Urothelium cell line (cell line): ENCODE data around the gene GRPR.
"Not testable (repeated sequence)": the region's sequence is repeated elsewhere in the genome, so short reads cannot be mapped to it uniquely, and the experiment has no call there.

Experiments
- DNase-seq: peaks from one replicate; pipeline ENCODE4 v3.0.0; 2011; ENCODE audit warnings: low spot score, mixed read lengths
- FAIRE-seq: peaks from 2 replicates; lab custom pipeline; 2011; peaks lifted over from hg19 to GRCh38; lab: Jason Lieb, UNC

The GRPR gene

DNA sequence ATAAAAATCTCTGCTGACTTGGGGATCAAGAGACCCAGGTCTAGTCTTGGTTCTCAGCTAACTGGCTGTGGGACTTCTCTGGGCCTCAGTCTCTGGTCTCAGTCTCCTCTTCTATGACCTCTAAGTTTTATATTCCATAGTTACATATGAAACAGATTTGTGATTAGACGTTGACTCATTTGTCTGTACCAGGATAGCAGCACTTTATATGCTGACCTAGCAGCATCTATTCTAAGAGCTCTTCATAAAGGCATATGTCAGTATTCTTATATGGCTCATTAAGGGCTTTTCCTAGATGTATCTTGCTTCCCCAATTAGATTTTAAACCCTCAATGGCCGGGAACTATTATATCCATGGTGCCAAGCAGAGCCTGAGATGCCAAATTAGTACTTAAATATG is 12.7 kb downstream of the GRPR start:
- FAIRE-seq: no peak
- no peak for DNase-seq

DNA sequence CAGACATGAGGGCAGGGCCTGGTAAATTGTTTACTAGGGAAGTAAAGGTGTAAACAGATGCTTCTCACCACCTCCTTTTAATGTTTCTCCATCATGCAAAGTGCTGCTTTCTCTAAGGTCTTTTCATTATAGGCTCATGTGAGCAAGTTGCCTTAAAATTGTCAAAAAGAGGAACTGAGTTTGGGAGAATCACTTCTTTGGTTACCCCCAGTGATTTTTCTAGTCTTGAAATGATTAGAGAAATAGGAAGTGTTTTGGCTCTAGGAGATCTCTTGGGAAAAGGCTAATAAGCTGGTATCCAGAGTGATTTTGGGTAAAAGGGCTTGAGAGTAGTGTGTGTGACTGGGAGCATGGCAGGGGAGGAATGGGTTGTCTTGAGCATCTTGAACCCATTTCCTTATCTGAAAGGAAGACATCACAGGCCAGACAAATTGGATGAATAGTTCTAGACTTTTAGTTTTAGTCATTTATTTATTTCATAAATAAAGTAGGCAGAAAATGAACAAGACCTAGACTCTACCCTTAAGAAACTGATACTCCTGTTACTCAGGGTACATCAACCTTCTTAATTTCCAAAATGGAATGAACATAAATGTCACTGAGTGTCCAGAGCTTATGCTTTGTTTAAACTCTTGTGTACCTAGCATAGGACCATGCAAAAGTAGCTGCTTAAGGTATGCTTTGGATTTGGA is 14.2 kb downstream of the GRPR start:
- DNase-seq (no peak), FAIRE-seq (no peak)

DNA sequence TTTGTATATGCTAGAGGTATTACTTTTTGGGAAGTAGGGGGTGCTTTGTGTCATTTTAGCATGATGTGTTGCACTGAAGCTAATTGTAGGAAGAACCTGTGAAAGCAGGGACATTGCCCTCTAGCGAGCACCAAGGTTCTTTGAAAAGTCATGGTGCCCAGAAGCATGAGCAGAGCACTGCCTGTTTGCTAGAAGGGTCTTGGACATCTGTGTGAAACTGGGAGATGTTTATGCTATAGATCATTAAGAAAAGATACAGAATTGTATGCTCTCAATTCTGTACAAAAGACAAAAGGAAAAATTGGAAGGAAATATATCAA is 14.7 kb downstream of the GRPR start:
- DNase-seq (no peak), FAIRE-seq (no peak)

DNA sequence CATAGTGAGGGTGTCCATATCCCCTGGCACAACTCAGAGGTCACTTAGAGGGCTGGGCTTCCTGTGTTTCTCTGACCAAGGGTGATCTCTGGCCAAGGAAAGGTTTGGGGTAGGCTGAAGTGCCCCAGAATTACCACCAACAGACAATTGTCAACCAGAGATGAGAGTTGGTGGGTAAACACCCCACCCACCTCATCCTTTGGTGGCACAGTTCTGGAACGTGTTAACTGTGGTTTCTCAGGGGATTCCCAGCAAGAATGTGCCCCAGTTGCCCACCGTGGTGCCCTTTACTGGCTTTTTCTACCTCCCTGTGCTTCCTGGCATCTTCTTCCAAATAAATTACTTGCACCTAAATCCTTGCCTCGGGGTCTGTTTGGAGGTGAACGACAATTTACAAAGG is 17.1 kb downstream of the GRPR start:
- no peak for FAIRE-seq
- no peak for DNase-seq

DNA sequence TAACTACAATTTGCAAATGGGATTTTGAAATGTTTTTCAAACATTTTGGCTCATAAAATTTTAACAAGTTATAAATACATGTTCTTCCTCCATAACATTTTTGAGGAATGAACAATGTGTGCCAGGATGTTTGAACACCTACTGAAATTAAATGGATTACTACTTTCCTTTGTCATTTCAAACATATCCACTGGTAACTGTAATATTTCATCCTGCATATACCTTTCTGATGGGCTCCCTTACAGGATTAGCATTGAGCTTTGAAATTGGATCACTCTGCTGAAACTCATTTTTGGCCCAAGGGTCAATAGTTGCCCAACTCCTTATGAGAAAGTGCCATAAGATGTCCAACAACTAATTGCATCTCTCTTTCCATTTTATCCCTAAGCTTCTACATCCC is 17.6 kb downstream of the GRPR start:
- FAIRE-seq: no peak
- no peak for DNase-seq

DNA sequence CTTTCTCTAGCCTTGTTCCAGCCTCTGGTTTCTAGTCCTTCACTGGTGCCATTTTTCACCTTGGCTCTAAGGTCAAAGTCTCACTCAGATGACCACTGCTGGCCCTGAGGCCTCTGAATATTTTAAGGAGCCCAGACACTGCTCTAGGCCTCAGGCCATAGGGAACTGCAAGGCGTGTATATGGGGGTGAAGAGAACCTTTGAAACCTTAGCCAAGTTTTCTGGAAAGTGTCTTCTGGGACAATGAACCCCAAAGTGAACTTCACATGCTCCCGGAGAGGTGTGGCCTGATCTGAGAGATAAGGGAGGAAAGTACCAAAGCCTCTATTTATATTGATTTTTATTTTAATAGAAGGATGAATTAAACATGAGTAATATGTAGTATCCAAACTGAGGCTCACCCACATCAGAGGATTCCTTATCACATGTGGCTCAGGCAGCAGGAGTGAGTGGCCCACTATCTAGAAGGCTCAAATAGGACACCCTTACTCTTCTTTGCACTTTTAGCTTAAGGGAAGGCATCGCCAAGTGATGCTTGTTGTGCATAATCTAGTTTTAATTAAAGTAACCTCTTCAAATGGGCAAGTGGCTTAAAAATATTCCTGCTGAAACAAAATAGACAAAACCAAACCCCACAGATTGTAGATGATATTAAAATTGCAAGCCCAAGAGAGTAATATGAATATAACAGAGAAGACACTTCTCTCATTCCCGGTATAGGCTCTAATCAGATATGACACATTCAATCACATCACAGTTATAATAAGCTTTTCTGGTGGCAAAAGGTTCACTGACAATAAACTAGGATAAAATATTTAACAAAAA is 18.3 kb downstream of the GRPR start:
- FAIRE-seq: no peak

DNA sequence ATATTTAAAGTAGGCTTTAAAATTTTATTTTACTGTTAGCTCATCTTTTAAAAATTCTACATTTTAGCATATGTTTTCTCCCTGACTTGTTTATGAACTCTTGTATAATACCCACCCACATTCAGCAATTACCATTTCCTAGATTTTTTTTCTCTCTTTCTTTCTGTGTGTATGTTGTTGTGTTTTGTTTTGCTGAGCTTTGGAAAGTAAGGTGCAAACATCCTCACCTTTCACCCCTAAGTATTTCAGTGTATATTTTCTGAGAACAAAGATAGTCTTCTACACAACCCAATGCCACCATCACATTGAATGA is 18.8 kb downstream of the GRPR start:
- DNase-seq: no peak
- no peak for FAIRE-seq

More for the DNA sequence above, 18.3 kb downstream of the GRPR start:
- DNase-seq: no peak

DNA sequence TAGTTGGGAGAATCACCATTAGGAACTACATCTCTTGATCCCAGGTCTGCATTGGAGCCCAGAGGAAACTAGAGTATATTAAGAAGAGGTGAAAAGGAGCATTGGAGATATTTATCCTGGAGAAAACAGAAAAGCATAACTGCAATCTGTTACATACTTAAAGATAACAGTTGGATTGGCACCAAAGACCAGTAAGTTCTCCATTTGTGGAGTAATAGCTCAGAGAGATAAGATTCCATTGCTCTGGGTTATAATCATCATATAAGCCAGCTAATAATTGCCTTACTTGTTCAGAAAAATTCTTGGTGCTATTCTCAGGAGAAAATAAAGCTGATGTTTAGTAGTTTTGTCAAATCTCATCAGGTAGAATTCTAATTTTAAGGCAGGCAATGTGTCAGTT is 20.6 kb downstream of the GRPR start:
- FAIRE-seq: no peak
- no peak for DNase-seq

DNA sequence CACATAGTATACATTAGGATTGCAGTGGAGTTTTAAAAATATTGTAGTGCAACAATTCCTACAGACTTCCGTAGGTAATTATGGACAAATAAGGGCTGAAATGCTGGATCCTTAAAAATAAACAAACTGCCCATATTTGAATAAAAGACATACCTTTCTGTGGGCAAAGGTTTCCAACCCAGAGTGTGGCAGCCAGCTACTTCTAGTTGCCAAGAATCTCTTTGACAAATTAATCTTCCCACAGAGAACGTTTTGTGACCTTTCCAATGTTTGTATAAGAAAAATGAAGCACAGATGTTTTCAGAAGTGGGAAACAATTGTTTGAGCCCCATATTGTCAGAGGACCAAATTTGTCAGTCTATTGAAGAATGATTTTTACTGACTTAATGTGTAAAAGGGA is 21.1 kb downstream of the GRPR start:
- DNase-seq (no peak), FAIRE-seq (no peak)

DNA sequence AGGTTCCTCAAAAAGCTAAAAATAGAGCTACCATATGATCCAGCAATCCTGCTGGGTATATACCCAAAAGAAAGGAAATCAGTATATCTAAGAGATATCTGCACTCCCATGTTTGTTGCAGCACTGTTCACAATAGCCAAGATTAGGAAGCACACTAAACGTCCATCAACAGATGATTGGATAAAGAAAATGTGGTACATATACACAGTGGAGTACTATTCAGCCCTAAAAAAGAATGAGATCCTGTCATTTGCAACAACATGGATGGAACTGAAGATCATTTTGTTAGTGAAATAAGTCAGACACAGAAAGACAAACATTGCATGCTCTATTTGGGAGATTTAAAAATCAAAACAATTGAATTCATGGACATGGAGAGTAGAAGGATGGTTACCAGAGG is 21.7 kb downstream of the GRPR start:
- DNase-seq, FAIRE-seq: not testable (repeated sequence)

DNA sequence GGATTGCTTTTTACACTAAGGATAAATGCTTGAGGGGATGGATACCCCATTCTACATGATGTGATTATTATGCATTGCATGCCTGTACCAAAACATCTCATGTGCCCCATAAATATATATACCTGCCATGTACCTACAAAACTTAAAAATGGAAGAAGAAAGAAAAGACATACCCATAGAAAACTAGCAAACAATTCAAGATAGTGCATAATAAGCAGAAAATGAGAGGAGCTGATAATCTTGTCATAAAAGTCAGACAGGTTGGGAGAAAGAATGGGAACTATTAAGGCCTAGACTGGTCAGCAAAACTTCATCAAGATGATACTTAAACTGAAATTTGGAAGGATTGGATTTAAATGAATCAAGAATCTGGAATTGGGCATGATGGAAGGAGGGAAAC is 22.3 kb downstream of the GRPR start:
- no peak for DNase-seq
- FAIRE-seq: no peak

DNA sequence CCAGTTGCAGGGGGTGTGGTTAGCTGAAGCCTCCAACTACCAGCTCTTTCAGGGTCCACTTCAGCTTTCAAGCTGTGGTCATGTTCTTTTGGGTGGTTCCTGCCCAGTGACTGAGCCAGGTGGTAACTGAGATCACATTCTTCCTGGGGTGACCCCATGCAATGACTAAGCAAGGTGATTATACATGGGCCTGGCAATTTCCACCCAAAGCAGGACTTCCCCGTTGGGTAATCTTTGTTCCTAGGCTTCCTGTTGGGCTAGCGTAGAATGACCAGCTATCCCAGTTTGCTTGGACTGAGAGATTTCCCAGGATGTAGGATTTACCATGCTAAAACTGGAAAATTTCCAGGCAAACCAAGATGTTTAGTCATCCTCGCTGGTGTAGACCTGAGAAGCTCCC is 25.5 kb downstream of the GRPR start:
- FAIRE-seq: no peak
- no peak for DNase-seq

DNA sequence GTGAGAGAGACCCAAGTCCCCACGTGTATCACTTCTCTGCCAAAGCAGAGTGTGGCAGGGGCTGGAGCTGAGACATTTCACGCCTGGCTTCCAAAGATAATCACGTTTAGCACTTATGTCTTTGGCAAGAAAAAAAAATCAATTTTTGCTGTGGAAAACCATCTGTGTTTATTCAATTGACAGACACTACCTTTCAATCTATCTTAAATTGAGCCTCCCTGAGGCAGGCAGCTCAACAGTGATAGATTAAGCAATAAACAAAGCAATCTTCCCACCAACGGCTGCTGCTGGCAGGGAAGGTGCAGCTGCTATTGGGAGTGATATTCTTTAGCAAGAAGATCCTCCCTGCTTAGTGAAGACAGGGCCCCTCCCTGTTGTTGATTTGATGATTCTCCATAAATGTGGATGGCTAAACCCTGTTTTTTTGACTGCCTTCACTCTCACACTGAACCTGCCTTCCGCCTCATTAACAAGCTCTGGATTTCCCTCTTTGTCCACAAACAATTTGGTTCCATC is 32.3 kb downstream of the GRPR start:
- FAIRE-seq: no peak
- DNase-seq: no peak

DNA sequence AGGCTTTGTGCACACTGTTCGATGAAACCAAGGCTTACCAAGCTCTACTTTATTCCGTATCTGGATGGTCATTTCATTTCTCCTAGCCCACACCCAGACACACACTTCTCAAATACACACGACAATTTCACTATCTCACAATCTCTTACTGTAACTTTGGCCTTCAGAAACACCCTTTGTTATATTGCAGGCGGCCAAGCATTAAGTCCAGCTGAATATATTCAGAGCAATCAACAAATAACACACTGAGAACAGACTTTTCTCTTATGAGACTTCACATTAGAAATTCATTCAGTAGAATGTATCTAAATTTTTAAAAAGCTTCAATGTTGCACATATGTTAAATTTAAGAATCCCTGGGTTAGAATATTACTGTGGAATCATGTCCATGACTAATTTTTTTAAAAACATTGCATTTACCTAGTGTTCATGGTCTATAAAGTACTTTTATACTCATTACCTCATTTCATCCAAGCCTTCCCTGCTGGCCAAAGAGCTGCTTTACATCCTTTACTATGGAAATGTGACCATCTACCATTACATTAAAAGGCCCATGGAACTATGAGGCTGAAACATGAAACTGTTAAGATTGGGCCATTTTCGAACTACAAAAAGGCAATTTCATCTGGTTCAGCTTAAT is 33.4 kb downstream of the GRPR start:
- DNase-seq: no peak
- FAIRE-seq: no peak

DNA sequence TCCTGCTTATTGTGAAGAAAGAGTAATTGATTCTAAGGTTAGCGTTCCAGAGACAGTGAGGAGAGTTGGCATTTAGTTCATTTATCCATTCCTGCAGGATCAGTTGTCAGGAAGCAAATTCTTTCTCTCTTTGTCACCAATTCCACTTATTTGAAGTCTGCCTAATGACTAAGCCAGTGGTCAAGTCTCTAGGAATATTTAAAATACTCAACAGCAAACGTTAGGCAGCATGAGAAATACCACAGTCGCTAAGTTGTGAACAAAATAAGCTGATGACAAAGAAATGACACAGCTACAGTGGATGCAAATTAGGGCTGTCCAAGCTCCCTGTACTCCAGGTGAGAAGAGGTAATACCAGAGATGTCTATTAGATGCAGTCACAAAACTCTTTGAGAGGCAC is 37.4 kb downstream of the GRPR start:
- FAIRE-seq: no peak
- peak; percentile 50 for DNase-seq

DNA sequence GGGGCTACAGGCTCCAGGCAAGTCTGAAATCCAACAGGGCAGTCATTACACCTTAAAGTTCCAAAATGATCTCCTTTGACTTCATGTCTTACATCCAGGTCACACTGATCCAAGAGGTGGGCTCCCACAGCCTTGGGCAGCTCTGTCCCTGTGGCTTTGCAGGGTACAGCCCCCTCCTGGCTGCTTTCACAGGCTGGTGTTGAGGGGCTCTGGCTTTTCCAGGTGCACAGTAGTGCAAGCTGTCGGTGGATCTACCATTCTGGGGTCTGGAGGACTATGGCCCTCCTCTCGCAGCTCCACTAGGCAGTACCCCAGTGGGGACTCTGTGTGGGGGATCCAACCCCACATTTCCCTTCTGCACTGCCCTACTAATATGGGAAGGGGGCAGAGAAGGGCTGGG is 37.8 kb downstream of the GRPR start:
- not testable (repeated sequence) for FAIRE-seq, DNase-seq

DNA sequence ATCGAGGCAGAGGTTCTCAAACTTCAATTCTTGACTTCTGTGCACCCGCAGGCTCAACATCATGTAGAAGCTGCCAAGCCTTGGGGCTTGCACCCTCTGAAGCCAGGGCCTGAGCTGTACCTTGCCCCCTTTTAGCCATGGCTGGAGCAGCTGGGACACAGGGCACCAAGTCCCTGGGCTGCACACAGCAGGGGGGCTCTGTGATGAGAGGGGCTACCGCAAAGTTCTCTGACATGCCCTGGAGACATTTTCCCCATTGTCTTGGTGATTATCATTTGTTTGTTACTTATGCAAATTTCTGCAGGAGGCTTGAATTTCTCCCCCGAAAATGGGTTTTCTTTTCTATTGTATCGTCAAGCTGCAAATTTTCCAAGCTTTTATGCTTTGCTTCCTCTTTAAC is 39.0 kb downstream of the GRPR start:
- FAIRE-seq (no peak), DNase-seq (no peak)

DNA sequence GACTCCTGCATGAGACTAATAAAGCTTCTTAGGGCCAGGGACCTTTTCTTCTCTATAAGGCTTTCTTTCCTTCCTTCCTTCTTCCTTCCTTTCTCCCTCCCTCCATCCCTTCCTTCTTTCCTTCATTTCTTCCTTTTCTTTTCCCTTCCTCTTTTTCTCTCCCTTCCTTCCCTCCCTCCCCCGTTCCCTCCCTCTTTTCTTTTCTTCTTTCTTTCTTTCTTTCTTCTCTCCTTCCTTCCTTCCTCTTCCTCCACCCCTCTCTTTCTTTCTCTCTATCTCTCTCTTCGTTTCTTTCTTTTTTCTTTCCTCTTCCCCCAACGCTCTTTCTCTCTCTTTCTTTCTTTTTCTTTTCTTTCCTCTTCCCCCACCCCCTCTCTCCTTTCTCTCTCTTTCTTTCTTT is 41.4 kb downstream of the GRPR start:
- DNase-seq: no peak
- no peak for FAIRE-seq

DNA sequence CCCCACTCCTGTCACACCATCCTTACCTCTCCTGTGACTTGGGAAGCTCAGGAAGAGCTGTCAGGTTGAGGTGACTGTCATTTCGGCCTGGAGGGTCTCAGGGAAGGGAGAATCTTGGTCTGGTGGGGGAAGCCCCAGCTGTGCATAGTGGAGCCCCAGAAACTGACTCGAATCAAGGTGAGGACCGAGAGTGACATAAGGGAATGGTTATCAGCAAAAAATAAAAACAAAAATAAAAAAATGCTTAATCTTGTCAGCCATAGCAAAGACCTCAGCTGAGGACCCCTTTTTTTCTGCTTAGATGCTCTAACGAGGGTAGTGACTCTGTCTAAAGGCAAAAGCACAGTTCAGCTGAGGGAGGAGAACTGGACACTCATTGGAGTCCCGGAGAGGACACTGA is 43.8 kb downstream of the GRPR start, which contains the start of gene MAGEB17:
MAGEB17 (plus strand) TSS at position 301 of the 400 bp plus-strand sequence. CDS start 2,902 bp downstream, outside the sequence.
- FAIRE-seq (no peak), DNase-seq (no peak)

DNA sequence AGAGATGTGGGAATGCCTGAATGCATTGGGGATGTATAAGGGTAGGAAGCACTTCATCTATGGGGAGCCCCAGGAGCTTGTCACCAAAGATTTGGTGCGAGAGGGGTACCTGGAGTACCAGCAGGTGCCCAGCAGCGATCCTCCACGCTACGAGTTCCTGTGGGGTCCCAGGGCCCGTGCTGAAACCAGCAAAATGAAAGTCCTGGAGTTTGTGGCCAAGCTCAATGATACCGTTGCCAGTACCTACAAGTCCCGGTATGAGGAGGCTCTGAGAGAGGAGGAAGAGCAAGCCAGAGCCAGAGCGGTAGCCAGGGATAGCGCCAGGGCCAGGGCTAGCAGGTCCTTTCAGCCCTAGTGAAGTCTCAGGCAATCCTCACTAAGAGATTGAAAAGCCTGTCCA is 47.7 kb downstream of the GRPR start:
- FAIRE-seq (no peak), DNase-seq (no peak)

DNA sequence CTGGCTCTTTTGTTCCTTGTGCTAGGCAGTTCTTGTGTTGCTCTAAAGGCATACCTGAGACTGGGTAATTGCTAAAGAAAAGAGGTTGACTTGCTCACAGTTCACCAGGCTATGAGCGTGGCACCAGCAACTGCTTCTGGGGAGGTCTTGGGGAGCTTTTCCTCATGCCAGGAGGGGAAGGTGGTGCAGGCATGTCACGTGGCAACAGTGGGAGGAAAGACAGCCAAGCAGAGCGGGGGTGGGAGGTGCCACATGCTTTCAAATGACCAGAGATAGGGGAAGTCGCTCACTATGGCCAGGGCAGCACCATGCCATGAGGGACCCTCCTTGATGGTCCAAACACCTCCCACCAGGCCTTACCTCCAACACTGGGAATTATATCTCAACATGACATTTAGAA is 48.6 kb downstream of the GRPR start:
- DNase-seq (no peak), FAIRE-seq (no peak)

DNA sequence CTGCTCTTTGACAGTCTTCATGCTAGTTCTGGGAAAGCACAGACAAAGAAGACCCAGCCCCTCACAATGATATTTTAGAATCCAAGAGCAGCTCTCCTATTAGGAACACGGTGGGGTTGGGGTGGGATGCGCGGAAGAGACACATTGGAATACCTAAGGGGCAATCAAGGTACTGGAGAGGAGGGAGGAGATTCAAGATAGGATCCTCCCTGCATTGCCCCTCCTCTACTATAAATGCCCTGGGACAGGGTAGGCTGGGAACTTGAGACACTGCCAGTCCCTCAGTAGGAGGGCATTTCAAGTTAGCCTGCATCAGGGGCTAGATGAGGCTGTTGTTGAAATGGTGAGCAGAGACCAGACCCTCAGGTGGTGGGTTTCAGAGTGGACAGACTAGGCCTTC is 49.0 kb downstream of the GRPR start:
- FAIRE-seq (no peak), DNase-seq (no peak)
